WI38 (cell line): ENCODE data around the gene UPF1.

Experiments used
- H3K4me3 ChIP-seq: 2 replicates; pipeline ENCODE4 v1.5.1; 2011; ENCODE audit warnings: low read depth, mild to moderate bottlenecking, control low read depth, low read length
- TF ChIP-seq, protein P1 (sequence below): IDR thresholded peaks from 2 replicates; pipeline ENCODE4 v1.5.1; 2012; ENCODE audit warnings: low read depth, mild to moderate bottlenecking, control low read depth, low read length

Gene UPF1

GRCh38 chr19:18903156-18904037 lies 71.6 kb downstream of the UPF1 start:
- no peak overlapping the region for H3K4me3 ChIP-seq
- TF ChIP-seq, protein P1, sequence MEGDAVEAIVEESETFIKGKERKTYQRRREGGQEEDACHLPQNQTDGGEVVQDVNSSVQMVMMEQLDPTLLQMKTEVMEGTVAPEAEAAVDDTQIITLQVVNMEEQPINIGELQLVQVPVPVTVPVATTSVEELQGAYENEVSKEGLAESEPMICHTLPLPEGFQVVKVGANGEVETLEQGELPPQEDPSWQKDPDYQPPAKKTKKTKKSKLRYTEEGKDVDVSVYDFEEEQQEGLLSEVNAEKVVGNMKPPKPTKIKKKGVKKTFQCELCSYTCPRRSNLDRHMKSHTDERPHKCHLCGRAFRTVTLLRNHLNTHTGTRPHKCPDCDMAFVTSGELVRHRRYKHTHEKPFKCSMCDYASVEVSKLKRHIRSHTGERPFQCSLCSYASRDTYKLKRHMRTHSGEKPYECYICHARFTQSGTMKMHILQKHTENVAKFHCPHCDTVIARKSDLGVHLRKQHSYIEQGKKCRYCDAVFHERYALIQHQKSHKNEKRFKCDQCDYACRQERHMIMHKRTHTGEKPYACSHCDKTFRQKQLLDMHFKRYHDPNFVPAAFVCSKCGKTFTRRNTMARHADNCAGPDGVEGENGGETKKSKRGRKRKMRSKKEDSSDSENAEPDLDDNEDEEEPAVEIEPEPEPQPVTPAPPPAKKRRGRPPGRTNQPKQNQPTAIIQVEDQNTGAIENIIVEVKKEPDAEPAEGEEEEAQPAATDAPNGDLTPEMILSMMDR = no peak

GRCh38 chr19:18904334-18905057 lies 72.7 kb downstream of the UPF1 start:
- TF ChIP-seq, protein P1 = no peak
- no peak overlapping the region for H3K4me3 ChIP-seq

- H3K4me3 ChIP-seq = no peak overlapping the region
- TF ChIP-seq, protein P1 = no peak
Observed at GRCh38 chr19:18905058-18905456, 73.3 kb downstream of the UPF1 start.

DNA sequence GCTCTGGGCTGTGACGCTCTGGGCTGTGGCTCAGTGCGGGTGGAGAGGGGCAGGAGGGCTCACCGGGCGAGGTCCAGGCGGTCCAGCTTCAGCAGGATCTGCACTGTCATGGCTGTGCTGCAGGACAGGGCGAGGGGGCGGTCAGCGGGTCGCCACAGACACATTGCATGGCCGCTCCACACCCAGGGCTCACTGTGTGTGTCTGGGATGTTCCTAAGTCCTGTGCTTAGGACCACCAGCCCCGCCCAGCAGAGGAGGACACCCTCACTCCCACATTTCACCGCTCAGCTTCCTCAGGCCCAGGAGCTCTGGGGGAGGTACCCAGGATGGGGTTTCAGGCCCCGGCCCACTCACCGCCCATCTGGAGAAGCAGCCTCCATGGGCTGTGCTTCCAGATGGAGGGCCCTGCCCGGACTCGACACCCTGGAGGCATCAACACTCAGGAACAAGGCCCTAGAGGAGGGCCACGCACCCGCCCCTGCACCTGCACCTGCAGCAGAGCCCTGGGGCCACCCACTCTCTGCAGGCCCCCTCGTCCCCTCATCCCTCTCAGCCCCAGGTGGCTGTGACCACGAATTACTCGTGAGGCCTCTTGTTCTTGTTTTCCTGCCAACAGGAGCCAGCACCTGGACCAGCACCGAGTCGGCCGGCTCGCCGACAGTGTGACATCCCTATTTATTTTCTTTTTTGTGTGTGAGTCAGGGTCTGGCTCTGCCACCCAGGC lies 73.9 kb downstream of the UPF1 start:
- no peak overlapping the region for H3K4me3 ChIP-seq
- TF ChIP-seq, protein P1 = no peak

- TF ChIP-seq, protein P1 = no peak
- H3K4me3 ChIP-seq = no peak overlapping the region
Observed at GRCh38 chr19:18906605-18907519, 75.1 kb downstream of the UPF1 start.

- no peak overlapping the region for H3K4me3 ChIP-seq
- TF ChIP-seq, protein P1 = no peak
Observed at GRCh38 chr19:18908917-18909619, 77.3 kb downstream of the UPF1 start.
